CD4-positive, alpha-beta T cell (primary cell): ENCODE results near the gene CDC42SE2. TPM values are rescaled to one million over a fixed set of nuclear protein-coding genes. Genes with fewer than 3 reads are reported as not detected.
A peak's percentile ranks its signal among the peaks of the same experiment; 100 is the strongest.

Experiments used
- ATAC-seq: fragments of 200-7000 bp; cut with Tn5 transposase; one replicate; pipeline ENCODE4 v1.10.0; 2022; ENCODE audit warnings: mild to moderate bottlenecking; ENCODE audit not compliant: poor library complexity
- CTCF ChIA-PET: fragments of 350-600 bp; sonication (Branson Sonifier 250); formaldehyde crosslinking; loops from one replicate; lab custom pipeline; 2021; ENCODE audit warnings: antibody characterized with exemption, inconsistent platforms; lab: Charles Lee
- POLR2A ChIA-PET: fragments of 350-600 bp; sonication (Branson Sonifier 250); formaldehyde crosslinking; loops from one replicate; lab custom pipeline; 2021; ENCODE audit warnings: antibody characterized with exemption, inconsistent platforms; lab: Charles Lee
- DNase-seq, 14 experiments: peaks; one replicate each; pipeline ENCODE4 v3.0.0-alpha.2; 2013 to 2020; ENCODE audit warnings: mixed read lengths in 2 of 14
- H3K27ac ChIP-seq, 2 donors: one replicate each; pipeline versions ENCODE4 v1.5.1 to v1.7.0; 2013; ENCODE audit warnings: low read length in 2 of 2, low read depth in 1 of 2, mild to moderate bottlenecking in 1 of 2
- H3K27me3 ChIP-seq, 2 experiments: 1 replicate in 1 of 2; 2 replicates in 1 of 2; pipeline versions ENCODE4 v1.6.1 to v1.7.0; 2013; ENCODE audit warnings: low read length in 2 of 2, control low read depth in 1 of 2, mild to moderate bottlenecking in 1 of 2, moderate library complexity in 1 of 2; ENCODE audit not compliant: insufficient read depth in 2 of 2, control insufficient read depth in 1 of 2
- H3K36me3 ChIP-seq: one replicate; pipeline ENCODE4 v1.6.1; 2013; ENCODE audit warnings: low read length, control low read depth; ENCODE audit not compliant: insufficient read depth
- H3K4me1 ChIP-seq: one replicate; pipeline ENCODE4 v1.6.1; 2013; ENCODE audit warnings: low read length, control low read depth; ENCODE audit not compliant: insufficient read depth
- H3K4me3 ChIP-seq: one replicate; pipeline ENCODE4 v1.5.1; 2013; ENCODE audit warnings: mild to moderate bottlenecking, low read length, moderate library complexity
- H3K9me3 ChIP-seq, 2 experiments: 1 replicate in 1 of 2; 2 replicates in 1 of 2; pipeline versions ENCODE4 v1.6.1 to v1.7.0; 2013; ENCODE audit warnings: low read length in 2 of 2, mild to moderate bottlenecking in 2 of 2, control low read depth in 1 of 2, moderate library complexity in 1 of 2; ENCODE audit not compliant: control insufficient read depth in 1 of 2, insufficient read depth in 1 of 2
- H3K27ac Mint-ChIP-seq: one replicate; pipeline ENCODE4 v1.8.0; 2020; ENCODE audit warnings: mixed read lengths
- H3K27me3 Mint-ChIP-seq: one replicate; pipeline ENCODE4 v1.8.0; 2021; ENCODE audit warnings: mixed read lengths
- H3K36me3 Mint-ChIP-seq: one replicate; pipeline ENCODE4 v1.8.0; 2021; ENCODE audit warnings: low read depth, mixed read lengths
- H3K4me1 Mint-ChIP-seq: one replicate; pipeline ENCODE4 v1.8.0; 2021; ENCODE audit warnings: low read depth, mixed read lengths
- H3K4me3 Mint-ChIP-seq: one replicate; pipeline ENCODE4 v1.8.0; 2020; ENCODE audit warnings: mild to moderate bottlenecking, mixed read lengths
- H3K9me3 Mint-ChIP-seq: one replicate; pipeline ENCODE4 v1.8.0; 2020; ENCODE audit warnings: mixed read lengths
- intact Hi-C, 2 experiments: fragments of 100-400 bp; cut with DNase I in 1 of 2; cut with micrococcal nuclease in 1 of 2; formaldehyde crosslinking; loops; one replicate each; pipeline versions ENCODE4 v1.15.1 to v1.9.0; 2023 to 2025; cut with DNase I, micrococcal nuclease
- total RNA-seq, 174 experiments: library from RNA in 2 of 174; stranded (reverse) in 2 of 174; gene quantifications; one replicate each; pipeline ENCODE4 v1.2.3 and lab custom pipeline; 2021 to 2026
- TF ChIP-seq, protein P1 (sequence below): fragments of 200-600 bp; IDR thresholded peaks from one replicate; pipeline ENCODE4 v1.8.0; 2022; ENCODE audit warnings: antibody characterized with exemption, mild to moderate bottlenecking

Gene CDC42SE2
- total RNA-seq, 2 experiments from 2014 or later, result 218 to 230 TPM

DNA sequence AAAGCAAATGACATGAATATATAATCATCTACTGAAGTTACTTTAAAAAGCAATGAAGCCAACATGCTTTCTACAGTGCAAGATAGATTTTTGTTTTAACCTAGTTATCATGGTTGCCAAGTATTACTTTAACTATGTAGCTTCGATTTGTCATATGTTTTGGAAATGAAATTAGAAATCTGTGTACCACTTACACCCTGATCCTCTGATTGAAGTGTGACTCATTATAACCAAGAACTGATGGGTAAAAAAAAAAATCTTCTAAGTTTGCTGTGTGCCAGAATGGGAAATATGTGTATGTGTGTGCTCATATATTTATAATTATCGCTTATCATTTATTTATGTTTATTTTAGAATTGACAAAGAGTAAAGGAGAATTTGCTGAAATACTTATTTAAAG, 9.1 kb upstream of the CDC42SE2 start:
- Mint-ChIP-seq H3K9me3 (no peaks in the 10 kb centered on the region), H3K36me3 (peaks cover 27% of the 10 kb centered on the region), H3K4me3 (peak overlapping the region; percentile 93), H3K27ac (peak overlapping the region; percentile 86), H3K4me1 (peaks cover 83% of the 10 kb centered on the region), H3K27me3 (no peaks in the 10 kb centered on the region)
- POLR2A ChIA-PET, result interaction anchor here (0.6 to 9.7 kb wide), 6 partner anchors 8 to 46 kb away, joined by 3 to 309 read pairs (median 4); partner anchors contain the start of gene CDC42SE2
- Histone ChIP-seq H3K27ac (peak overlapping the region; percentile 76 to 87), H3K4me3 (peak overlapping the region; percentile 79), H3K9me3 (no peaks in the 10 kb centered on the region), H3K36me3 (peaks cover 18% of the 10 kb centered on the region), H3K4me1 (peaks cover 59% of the 10 kb centered on the region), H3K27me3 (no peaks in the 10 kb centered on the region)
- DNase-seq (peak in 3 of 14 experiments; percentile 27 to 45 (median 33)), ATAC-seq (peak; percentile 12)
- TF ChIP-seq, protein P1, sequence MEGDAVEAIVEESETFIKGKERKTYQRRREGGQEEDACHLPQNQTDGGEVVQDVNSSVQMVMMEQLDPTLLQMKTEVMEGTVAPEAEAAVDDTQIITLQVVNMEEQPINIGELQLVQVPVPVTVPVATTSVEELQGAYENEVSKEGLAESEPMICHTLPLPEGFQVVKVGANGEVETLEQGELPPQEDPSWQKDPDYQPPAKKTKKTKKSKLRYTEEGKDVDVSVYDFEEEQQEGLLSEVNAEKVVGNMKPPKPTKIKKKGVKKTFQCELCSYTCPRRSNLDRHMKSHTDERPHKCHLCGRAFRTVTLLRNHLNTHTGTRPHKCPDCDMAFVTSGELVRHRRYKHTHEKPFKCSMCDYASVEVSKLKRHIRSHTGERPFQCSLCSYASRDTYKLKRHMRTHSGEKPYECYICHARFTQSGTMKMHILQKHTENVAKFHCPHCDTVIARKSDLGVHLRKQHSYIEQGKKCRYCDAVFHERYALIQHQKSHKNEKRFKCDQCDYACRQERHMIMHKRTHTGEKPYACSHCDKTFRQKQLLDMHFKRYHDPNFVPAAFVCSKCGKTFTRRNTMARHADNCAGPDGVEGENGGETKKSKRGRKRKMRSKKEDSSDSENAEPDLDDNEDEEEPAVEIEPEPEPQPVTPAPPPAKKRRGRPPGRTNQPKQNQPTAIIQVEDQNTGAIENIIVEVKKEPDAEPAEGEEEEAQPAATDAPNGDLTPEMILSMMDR, result no peak
- intact Hi-C loops, result loop anchor here in 1 of 2 experiments (5.0 kb wide), 1 partner anchor 37 kb away; no protein-coding TSS in a partner anchor
- CTCF ChIA-PET, result interaction anchor here (1.2 to 5.7 kb wide), 2 partner anchors 10 to 127 kb away, joined by 5 to 48 read pairs; partner anchors contain the start of gene CDC42SE2

GRCh38 chr5:131256507-131256823, 7.4 kb upstream of the CDC42SE2 start:
- H3K27me3 ChIP-seq, result no peaks in the 10 kb centered on the region
- H3K4me1 Mint-ChIP-seq, result peaks cover 74% of the 10 kb centered on the region
- H3K9me3 Mint-ChIP-seq, result no peaks in the 10 kb centered on the region
- intact Hi-C loops, result loop anchor here in 1 of 2 experiments (5.0 kb wide), 1 partner anchor 39 kb away; no protein-coding TSS in a partner anchor
- no peaks in the 10 kb centered on the region for H3K9me3 ChIP-seq
- peak overlapping the region; percentile 71 for H3K4me3 Mint-ChIP-seq
- H3K4me3 ChIP-seq, result peak overlapping the region; percentile 29
- peaks cover 18% of the 10 kb centered on the region for H3K36me3 ChIP-seq
- ChIA-PET POLR2A (interaction anchor here (1.2 to 1.7 kb wide), 3 partner anchors 9 to 24 kb away, joined by 3 to 8 read pairs (median 4); no protein-coding TSS in a partner anchor), CTCF (interaction anchor here (1.2 kb wide), 1 partner anchor 126 kb away, joined by 3 read pairs; no protein-coding TSS in a partner anchor)
- peak in 1 of 14 experiments; percentile 7 for DNase-seq
- peak overlapping the region; percentile 58 to 63 for H3K27ac ChIP-seq
- ATAC-seq, result no peak
- peak overlapping the region; percentile 90 for H3K27ac Mint-ChIP-seq
- H3K27me3 Mint-ChIP-seq, result no peaks in the 10 kb centered on the region
- H3K4me1 ChIP-seq, result peaks cover 62% of the 10 kb centered on the region
- peaks cover 30% of the 10 kb centered on the region for H3K36me3 Mint-ChIP-seq
- TF ChIP-seq, protein P1, result no peak

DNA sequence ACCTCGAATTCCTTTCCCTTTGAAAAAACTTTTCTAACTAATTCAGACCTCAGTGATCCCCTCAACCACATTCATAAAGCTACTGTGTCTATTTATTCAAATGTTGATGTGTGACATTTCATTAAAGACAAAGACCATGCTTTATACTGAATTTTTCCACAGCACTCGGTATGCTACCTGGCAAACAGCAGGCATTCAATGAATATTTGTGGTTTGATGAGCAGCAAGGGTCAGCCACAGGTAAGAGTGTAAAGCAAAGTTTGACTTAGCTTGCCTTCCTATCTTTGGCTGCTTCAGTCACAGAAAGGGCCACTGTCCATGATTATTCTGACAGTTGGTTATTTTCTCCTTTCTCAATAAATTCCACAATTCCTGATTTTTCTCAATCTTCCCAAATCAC, 5.1 kb upstream of the CDC42SE2 start:
- Histone ChIP-seq H3K36me3 (peaks cover 18% of the 10 kb centered on the region), H3K27me3 (no peaks in the 10 kb centered on the region), H3K4me1 (peaks cover 57% of the 10 kb centered on the region), H3K4me3 (no peak overlapping the region), H3K27ac (peak overlapping the region; percentile 58 to 66), H3K9me3 (no peaks in the 10 kb centered on the region)
- ChIA-PET POLR2A (interaction anchor here (0.9 to 10.0 kb wide), 6 partner anchors 8 to 117 kb away, joined by 3 to 309 read pairs (median 8); partner anchors contain the start of gene HINT1), CTCF (interaction anchor here (1.1 to 2.1 kb wide), 4 partner anchors 95 to 136 kb away, joined by 3 to 6 read pairs (median 4); no protein-coding TSS in a partner anchor)
- peaks cover 73% of the 10 kb centered on the region for H3K4me1 Mint-ChIP-seq
- ATAC-seq, result no peak
- DNase-seq, result no peak
- TF ChIP-seq, protein P1, result no peak
- peak overlapping the region; percentile 70 for H3K4me3 Mint-ChIP-seq
- peaks cover 43% of the 10 kb centered on the region for H3K36me3 Mint-ChIP-seq
- no peaks in the 10 kb centered on the region for H3K9me3 Mint-ChIP-seq
- H3K27ac Mint-ChIP-seq, result peak overlapping the region; percentile 90
- H3K27me3 Mint-ChIP-seq, result no peaks in the 10 kb centered on the region
- intact Hi-C loops, result loop anchor here in 1 of 2 experiments (5.0 kb wide), 1 partner anchor 41 kb away; no protein-coding TSS in a partner anchor
